GM12891 (cell line): ENCODE results near the gene NTNG1.

ENCODE experiments used
- PAX5 ChIP-seq: IDR thresholded peaks from 2 replicates; pipeline ENCODE4 v1.6.1; 2011; ENCODE audit warnings: low read length, moderate library complexity, mild to moderate bottlenecking; ENCODE audit not compliant: insufficient read depth, severe bottlenecking
- POLR2A ChIP-seq: IDR thresholded peaks from 2 replicates; pipeline ENCODE4 v1.6.1; 2011; ENCODE audit warnings: low read depth, low read length, control low read depth
- POLR2AphosphoS5 ChIP-seq: IDR thresholded peaks from 2 replicates; pipeline ENCODE4 v1.6.1; 2011; ENCODE audit warnings: low read depth, low read length, control low read depth
- SPI1 ChIP-seq: IDR thresholded peaks from 2 replicates; pipeline ENCODE4 v1.6.1; 2011; ENCODE audit warnings: low read depth, low read length, control low read depth
- TAF1 ChIP-seq: IDR thresholded peaks from 2 replicates; pipeline ENCODE4 v1.6.1; 2011; ENCODE audit warnings: low read depth, low read length, control low read depth

GRCh38 chr1:107251083-107251482, 110.2 kb downstream of the NTNG1 start:
- TF ChIP-seq POLR2A = no peak
- no peak for TF ChIP-seq TAF1
- no peak for TF ChIP-seq POLR2AphosphoS5
- TF ChIP-seq PAX5 = no peak
- no peak for TF ChIP-seq SPI1
